Measurements from ENCODE around the gene RFX5.

- no peak for TF ChIP-seq CTCF (IDR thresholded peaks at IDR 0.05)
- no peak for TF ChIP-seq POLR2A (IDR thresholded peaks at IDR 0.05)
- no peak for TF ChIP-seq EP300 (IDR thresholded peaks at IDR 0.05)
Observed at GRCh38 chr1:151386002-151386401, 39.0 kb upstream of the RFX5 start.
